Gastrocnemius medialis (tissue), 4 donors: Measurements from ENCODE around the gene RAB10. TPM values are rescaled to one million over a fixed set of nuclear protein-coding genes. Genes with fewer than 3 reads are reported as not detected.
A peak's percentile ranks its signal among the peaks of the same experiment; 100 is the strongest.

Experiments
- ATAC-seq, 2 donors: fragments of 150-250 bp; one replicate each; pipeline ENCODE4 v1.9.1; 2016
- DNase-seq, 2 donors: peaks; one replicate each; pipeline ENCODE4 v3.0.0-alpha.2; 2019
- H3K27ac ChIP-seq, 4 donors: fragments of 200-600 bp; sonication (generic); 1 replicate in 1 of 4; 2 replicates in 3 of 4; pipeline ENCODE4 v1.5.1; 2016 to 2018; ENCODE audit warnings: mild to moderate bottlenecking in 2 of 4, moderate library complexity in 1 of 4
- H3K27me3 ChIP-seq, 3 donors: fragments of 200-600 bp; sonication (generic) in 2 of 3; 1 replicate in 1 of 3; 2 replicates in 2 of 3; pipeline versions ENCODE4 v1.5.1 to v1.6.0; 2016 to 2019; ENCODE audit warnings: mild to moderate bottlenecking in 1 of 3, moderate library complexity in 1 of 3
- H3K36me3 ChIP-seq, 2 donors: fragments of 200-600 bp; sonication (generic) in 1 of 2; one replicate each; pipeline ENCODE4 v1.5.1; 2017 to 2018
- H3K4me1 ChIP-seq, 2 donors: fragments of 200-600 bp; sonication (generic) in 1 of 2; one replicate each; pipeline ENCODE4 v1.5.1; 2016 to 2017; ENCODE audit warnings: mild to moderate bottlenecking in 2 of 2
- H3K4me3 ChIP-seq, 4 donors: fragments of 200-600 bp; sonication (generic) in 3 of 4; 1 replicate in 1 of 4; 2 replicates in 3 of 4; pipeline ENCODE4 v1.5.1; 2016 to 2019; ENCODE audit warnings: mild to moderate bottlenecking in 2 of 4
- H3K9me3 ChIP-seq, 3 donors: fragments of 200-600 bp; sonication (generic) in 2 of 3; 1 replicate in 1 of 3; 2 replicates in 2 of 3; pipeline ENCODE4 v1.5.1; 2016 to 2019
- CTCF ChIP-seq, 5 experiments: fragments of 450-650 bp in 3 of 5; fragments of 200-600 bp in 2 of 5; sonication (generic) in 2 of 5; IDR thresholded peaks in 4 of 5; conservative IDR thresholded peaks in 1 of 5; 1 replicate in 4 of 5; 2 replicates in 1 of 5; pipeline ENCODE4 v1.5.1; 2016 to 2019; ENCODE audit warnings: antibody characterized with exemption in 5 of 5, mild to moderate bottlenecking in 3 of 5, moderate library complexity in 3 of 5
- POLR2A ChIP-seq, 2 donors: fragments of 450-650 bp; IDR thresholded peaks; one replicate each; pipeline ENCODE4 v1.6.1; 2017; ENCODE audit warnings: antibody characterized with exemption in 2 of 2, mild to moderate bottlenecking in 2 of 2, moderate library complexity in 2 of 2
- in situ Hi-C, 4 donors: fragments of 200-750 bp; cut with MboI; loops; one replicate each; pipeline versions ENCODE4 v1.15.0 to v1.8.0; 2017; ENCODE audit warnings: low sequenced_read_pairs in 4 of 4
- intact Hi-C: fragments of 100-400 bp; cut with DNase I; formaldehyde crosslinking; loops from one replicate; pipeline ENCODE4 v1.15.1; 2023; ENCODE audit warnings: low total_unique reads
- total RNA-seq, 4 donors: library from RNA; depleted of rRNA; stranded (reverse); fragments of >200 nt; gene quantifications; one replicate each; pipeline versions ENCODE4 v1.1.0 to v1.2.3, GENCODE V29; 2016

The RAB10 gene
- total RNA-seq, 4 donors from 2014 or later: 138 to 234 (median 168) TPM

GRCh38 chr2:26067980-26068507 is 34.2 kb downstream of the RAB10 start:
- Histone ChIP-seq H3K4me3 (no peak overlapping the region), H3K4me1 (peaks cover 64 to 68% of the 10 kb centered on the region in 2 donors), H3K36me3 (no peaks in the 10 kb centered on the region), H3K27me3 (no peaks in the 10 kb centered on the region), H3K9me3 (no peaks in the 10 kb centered on the region), H3K27ac (peak overlapping the region; percentile 15 to 66 (median 52))
- TF ChIP-seq CTCF (IDR thresholded peaks at IDR 0.05 in 4 of 5, conservative IDR thresholded peaks at IDR 0.05 in 1 of 5) (no peak), POLR2A (IDR thresholded peaks at IDR 0.05) (no peak)
- intact Hi-C loops (no loop called here), in situ Hi-C loops (no loop called here)
- DNase-seq (no peak), ATAC-seq (no peak)

- intact Hi-C loops: no loop called here
- H3K36me3 ChIP-seq: no peaks in the 10 kb centered on the region
- peaks cover 70 to 71% of the 10 kb centered on the region in 2 donors for H3K4me1 ChIP-seq
- H3K9me3 ChIP-seq: no peaks in the 10 kb centered on the region
- in situ Hi-C loops: no loop called here
- TF ChIP-seq POLR2A (IDR thresholded peaks at IDR 0.05): no peak
- TF ChIP-seq CTCF (IDR thresholded peaks at IDR 0.05 in 4 of 5, conservative IDR thresholded peaks at IDR 0.05 in 1 of 5): no peak
- no peak overlapping the region for H3K4me3 ChIP-seq
- DNase-seq (no peak), ATAC-seq (peak; percentile 40 to 43)
- H3K27me3 ChIP-seq: no peaks in the 10 kb centered on the region
- H3K27ac ChIP-seq: peak overlapping the region; percentile 15 to 66 (median 52)
Observed at GRCh38 chr2:26068602-26069298, 34.9 kb downstream of the RAB10 start.

DNA sequence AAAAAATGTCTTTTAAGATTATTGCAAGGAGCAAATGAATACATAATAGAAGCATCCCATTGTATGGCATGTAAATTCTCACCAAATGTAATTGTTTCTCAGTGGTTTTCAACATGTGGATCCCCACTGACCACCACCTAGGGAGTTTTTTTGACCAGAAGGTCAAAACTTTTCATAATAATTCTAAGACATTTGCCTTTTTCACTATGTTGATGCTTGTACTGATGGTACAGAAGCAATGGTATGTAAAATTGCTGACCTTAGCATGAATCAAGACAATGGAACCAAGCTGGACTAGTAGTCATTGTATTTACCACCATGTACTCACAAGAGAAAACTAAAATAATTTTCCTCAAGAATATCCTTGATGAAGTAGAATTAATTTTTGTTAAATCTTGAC is 36.8 kb downstream of the RAB10 start:
- H3K9me3 ChIP-seq: no peaks in the 10 kb centered on the region
- DNase-seq (no peak), ATAC-seq (no peak)
- in situ Hi-C loops (no loop called here), intact Hi-C loops (no loop called here)
- TF ChIP-seq CTCF (IDR thresholded peaks at IDR 0.05 in 4 of 5, conservative IDR thresholded peaks at IDR 0.05 in 1 of 5) (no peak), POLR2A (IDR thresholded peaks at IDR 0.05) (no peak)
- no peaks in the 10 kb centered on the region for H3K27me3 ChIP-seq
- H3K4me3 ChIP-seq: no peak overlapping the region
- H3K36me3 ChIP-seq: no peaks in the 10 kb centered on the region
- peaks cover 77 to 78% of the 10 kb centered on the region in 2 donors for H3K4me1 ChIP-seq
- peak overlapping the region in 1 of 4 donors; percentile 40 for H3K27ac ChIP-seq

DNA sequence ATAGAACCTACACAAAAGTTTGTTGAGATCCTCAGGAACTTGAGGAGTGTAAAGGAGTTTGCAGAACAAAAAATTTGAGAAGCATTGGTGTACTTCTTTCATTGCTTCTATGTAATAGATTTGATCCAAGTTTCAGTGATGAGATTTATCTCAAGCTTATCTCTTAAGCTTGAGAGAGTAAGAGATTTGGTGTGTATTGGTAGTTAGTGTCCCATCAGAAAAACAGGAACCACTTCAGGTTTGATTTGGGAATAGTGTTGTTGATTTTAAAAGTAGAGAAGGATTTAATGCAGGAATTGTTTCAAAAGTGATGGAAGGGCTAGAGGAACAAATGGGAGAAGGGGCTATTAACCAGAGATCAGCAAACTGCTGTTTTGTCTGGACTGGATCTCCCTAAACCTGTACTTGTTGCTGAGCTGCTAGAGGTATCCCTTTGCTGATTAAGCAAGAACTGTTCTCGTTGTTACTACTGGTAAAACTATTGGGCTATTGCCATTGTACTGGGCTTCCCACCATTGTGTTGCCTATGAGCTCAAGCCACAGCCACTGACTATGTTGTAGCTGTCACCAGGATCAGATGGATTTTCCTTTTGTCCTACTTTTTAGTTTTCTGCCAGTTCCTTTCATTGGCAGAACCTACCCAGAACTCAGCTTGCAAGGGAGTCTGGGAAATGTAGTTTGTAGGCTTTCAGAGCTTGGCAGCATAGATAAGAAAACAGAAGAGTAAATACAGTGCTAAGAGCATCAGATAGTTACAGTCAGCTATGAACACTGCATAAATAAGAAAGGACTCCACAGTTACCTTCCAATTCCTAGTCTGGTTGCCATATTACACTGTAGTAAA is 39.3 kb downstream of the RAB10 start:
- ATAC-seq (peak; percentile 59 to 72), DNase-seq (no peak)
- Histone ChIP-seq H3K4me3 (no peak overlapping the region), H3K4me1 (peaks cover 62 to 70% of the 10 kb centered on the region in 2 donors), H3K27me3 (no peaks in the 10 kb centered on the region), H3K9me3 (no peaks in the 10 kb centered on the region), H3K27ac (peak overlapping the region in 2 of 4 donors; percentile 8 to 38), H3K36me3 (no peaks in the 10 kb centered on the region)
- no peak for TF ChIP-seq CTCF (IDR thresholded peaks at IDR 0.05 in 4 of 5, conservative IDR thresholded peaks at IDR 0.05 in 1 of 5)
- in situ Hi-C loops: no loop called here
- intact Hi-C loops: no loop called here
